ENCODE data around the gene ZNF10. TPM values are rescaled to one million over a fixed set of nuclear protein-coding genes. Genes with fewer than 3 reads are reported as not detected.

Gene ZNF10
- total RNA-seq, 4 donors from 2014 or later: 2.2 to 8.8 (median 5.1) TPM

GRCh38 chr12:133107121-133107520, 23.3 kb upstream of the ZNF10 start:
- H3K4me3 ChIP-seq (ENCODE audit: low read depth, poor library complexity, severe bottlenecking): no peak overlapping the region
- 95% methylated on average over 1 of the region's 1 CpG for WGBS, 2 donors
- intact Hi-C loops (cut with DNase I; ENCODE audit: low total_unique reads): no loop called here
- DNase-seq (ENCODE audit: low spot score in 2 of 2): no peak
- TF ChIP-seq CTCF (IDR thresholded peaks at IDR 0.05) (no peak), POLR2A (IDR thresholded peaks at IDR 0.05) (no peak)

GRCh38 chr12:133108150-133108549, 22.3 kb upstream of the ZNF10 start:
- intact Hi-C loops (cut with DNase I; ENCODE audit: low total_unique reads): no loop called here
- DNase-seq (ENCODE audit: low spot score in 2 of 2): no peak
- 97 to 100% methylated on average over 2 of the region's 2 CpGs for WGBS, 2 donors
- no peak for TF ChIP-seq CTCF (IDR thresholded peaks at IDR 0.05)
- H3K4me3 ChIP-seq (ENCODE audit: low read depth, poor library complexity, severe bottlenecking): no peak overlapping the region

GRCh38 chr12:133120385-133121191, 9.8 kb upstream of the ZNF10 start:
- WGBS, 2 donors: 95% methylated on average over 3 of the region's 3 CpGs
- intact Hi-C loops (cut with DNase I; ENCODE audit: low total_unique reads): no loop called here
- TF ChIP-seq POLR2A (IDR thresholded peaks at IDR 0.05) (no peak), CTCF (IDR thresholded peaks at IDR 0.05) (no peak)
- DNase-seq (ENCODE audit: low spot score in 2 of 2): no peak
- H3K4me3 ChIP-seq (ENCODE audit: low read depth, poor library complexity, severe bottlenecking): no peak overlapping the region

- intact Hi-C loops (cut with DNase I; ENCODE audit: low total_unique reads): no loop called here
- DNase-seq (ENCODE audit: low spot score in 2 of 2): no peak
- 98 to 100% methylated on average over 2 of the region's 2 CpGs for WGBS, 2 donors
- TF ChIP-seq CTCF (IDR thresholded peaks at IDR 0.05) (no peak), POLR2A (IDR thresholded peaks at IDR 0.05) (no peak)
- H3K4me3 ChIP-seq (ENCODE audit: low read depth, poor library complexity, severe bottlenecking): no peak overlapping the region
Measured at GRCh38 chr12:133124674-133125073, 5.8 kb upstream of the ZNF10 start.

- intact Hi-C loops (cut with DNase I; ENCODE audit: low total_unique reads): no loop called here
- TF ChIP-seq POLR2A (IDR thresholded peaks at IDR 0.05): no peak
- no peak for TF ChIP-seq CTCF (IDR thresholded peaks at IDR 0.05)
- no peak for DNase-seq (ENCODE audit: low spot score in 2 of 2)
- peak overlapping the region; percentile 75 for H3K4me3 ChIP-seq (ENCODE audit: low read depth, poor library complexity, severe bottlenecking)
- WGBS, 2 donors: 19 to 21% methylated on average over 26 of the region's 26 CpGs
Measured at GRCh38 chr12:133129368-133130037, 924 bp upstream of the ZNF10 start.
